Psoas muscle (tissue), 8 donors: ENCODE measurements around the gene CAMSAP2. TPM values are rescaled to one million over a fixed set of nuclear protein-coding genes. Genes with fewer than 3 reads are reported as not detected.

Experiments used
- ATAC-seq, 4 donors: fragments of 200-7000 bp; cut with Tn5 transposase; one replicate each; pipeline ENCODE4 v1.9.1; 2020; ENCODE audit warnings: moderate library complexity in 3 of 4, mild to moderate bottlenecking in 2 of 4
- DNase-seq, 2 donors: peaks; one replicate each; pipeline ENCODE4 v3.0.0-alpha.2; 2020
- H3K27ac ChIP-seq: fragments of 200-600 bp; one replicate; pipeline ENCODE4 v1.8.0; 2022
- H3K27me3 ChIP-seq, 3 donors: fragments of 200-600 bp in 1 of 3; one replicate each; pipeline versions ENCODE4 v1.6.1 to v1.8.0; 2013 to 2022; ENCODE audit warnings: low read length in 2 of 3, mild to moderate bottlenecking in 2 of 3, moderate library complexity in 1 of 3; ENCODE audit not compliant: insufficient read depth in 3 of 3
- H3K36me3 ChIP-seq, 2 donors: fragments of 200-600 bp in 1 of 2; one replicate each; pipeline versions ENCODE4 v1.6.1 to v1.8.0; 2013 to 2022; ENCODE audit warnings: low read depth in 1 of 2, mild to moderate bottlenecking in 1 of 2, moderate library complexity in 1 of 2; ENCODE audit not compliant: insufficient read depth in 1 of 2
- H3K4me1 ChIP-seq: fragments of 200-600 bp; one replicate; pipeline ENCODE4 v1.8.0; 2022
- H3K4me3 ChIP-seq: fragments of 200-600 bp; one replicate; pipeline ENCODE4 v1.8.0; 2022; ENCODE audit warnings: mild to moderate bottlenecking
- H3K9me3 ChIP-seq: fragments of 200-600 bp; one replicate; pipeline ENCODE4 v1.8.0; 2022
- CTCF ChIP-seq: fragments of 200-600 bp; IDR thresholded peaks from one replicate; pipeline ENCODE4 v1.8.0; 2022; ENCODE audit warnings: antibody characterized with exemption
- WGBS, 3 donors: extraction: QIAGEN DNeasy Blood & Tissue Kit; methylation state at CpG; one replicate each; pipeline versions ENCODE4 v1.1.6 to v1.1.7; 2013; 5-methylcytosine and 5-hydroxymethylcytosine counted together
- intact Hi-C, 2 donors: fragments of 100-400 bp; cut with DNase I; formaldehyde crosslinking; loops; one replicate each; pipeline versions ENCODE4 v1.11.0 to v1.14.2; 2022
- polyA plus RNA-seq, 3 donors: library from polyadenylated mRNA; stranded (reverse); fragments of 200-250 nt; gene quantifications; one replicate each; pipeline ENCODE4 v1.2.3, GENCODE V29; 2013
- total RNA-seq, 4 donors: library from RNA; stranded (reverse); fragmentation: NEBNext Ultra II Directional in 2 of 4; extraction: Animal tissue kit (Norgen Biotek cat#: 25700) in 2 of 4; gene quantifications; one replicate each; pipeline versions ENCODE4 v1.2.1 to v1.2.4, GENCODE V29; 2021 to 2023
- donor health status: healthy with polysubstance abuse.
- donor health status: DM: no; HTN: no; CAD: no; lungs with moderate emphysema.
- donor health status: Bipolar disorder and iron deficiency.
- donor health status: healthy.
- donor health status: DM: yes; HTN: yes; CAD: no.
- donor health status: DM: no; HTN: no; CAD: no.
- donor health status: DM: no; HTN: no; CAD: no.
- donor health status: DM: yes; HTN: yes; CAD: no.

CAMSAP2 gene
- total and polyA plus RNA-seq, 7 donors = 4.8 to 70.8 (median 37.0) TPM

- Histone ChIP-seq H3K9me3 (no peaks in the 10 kb centered on the region), H3K4me1 (no peaks in the 10 kb centered on the region), H3K27ac (no peak overlapping the region), H3K36me3 (no peaks in the 10 kb centered on the region), H3K27me3 (no peaks in the 10 kb centered on the region), H3K4me3 (no peak overlapping the region)
- WGBS, 3 donors = 84 to 88% (median 85%) methylated on average over 4 of the region's 4 CpGs
- DNase-seq = no peak
- no peak for ATAC-seq
- intact Hi-C loops = no loop called here
- no peak for TF ChIP-seq CTCF
Measured at GRCh38 chr1:200905411-200906052, 166.8 kb downstream of the CAMSAP2 start.

- WGBS, 3 donors = 96 to 98% (median 98%) methylated on average over 2 of the region's 2 CpGs
- ATAC-seq (no peak), DNase-seq (no peak)
- H3K27ac ChIP-seq = no peak overlapping the region
- H3K27me3 ChIP-seq = no peaks in the 10 kb centered on the region
- no peak for TF ChIP-seq CTCF
- no peak overlapping the region for H3K4me3 ChIP-seq
- H3K4me1 ChIP-seq = no peaks in the 10 kb centered on the region
- intact Hi-C loops = no loop called here
- H3K36me3 ChIP-seq = no peaks in the 10 kb centered on the region
- H3K9me3 ChIP-seq = no peaks in the 10 kb centered on the region
Measured at GRCh38 chr1:200906491-200906890, 167.8 kb downstream of the CAMSAP2 start.

- no peak for TF ChIP-seq CTCF
- 85 to 90% (median 89%) methylated on average over 5 of the region's 5 CpGs for WGBS, 3 donors
- H3K36me3 ChIP-seq = no peaks in the 10 kb centered on the region
- H3K27me3 ChIP-seq = no peaks in the 10 kb centered on the region
- ATAC-seq (no peak), DNase-seq (no peak)
- intact Hi-C loops = no loop called here
- H3K27ac ChIP-seq = no peak overlapping the region
- H3K9me3 ChIP-seq = no peaks in the 10 kb centered on the region
- no peak overlapping the region for H3K4me3 ChIP-seq
- H3K4me1 ChIP-seq = no peaks in the 10 kb centered on the region
Measured at GRCh38 chr1:200907611-200908097, 169.0 kb downstream of the CAMSAP2 start.

GRCh38 chr1:200908191-200908868 lies 169.6 kb downstream of the CAMSAP2 start:
- intact Hi-C loops = no loop called here
- no peaks in the 10 kb centered on the region for H3K9me3 ChIP-seq
- no peak overlapping the region for H3K27ac ChIP-seq
- H3K4me3 ChIP-seq = no peak overlapping the region
- no peaks in the 10 kb centered on the region for H3K4me1 ChIP-seq
- no peak for TF ChIP-seq CTCF
- H3K27me3 ChIP-seq = no peaks in the 10 kb centered on the region
- ATAC-seq = no peak
- WGBS, 3 donors = 85 to 94% (median 90%) methylated on average over 6 of the region's 6 CpGs
- no peak for DNase-seq
- H3K36me3 ChIP-seq = no peaks in the 10 kb centered on the region
